Skin epidermis (tissue), 12 donors: ENCODE measurements around the gene IRF2.

Experiments used
- H3K27ac ChIP-seq, 21 experiments: fragments of 200-600 bp; sonication (generic) in 11 of 21; one replicate each; pipeline ENCODE4 v1.5.0; 2020; ENCODE audit warnings: mild to moderate bottlenecking in 3 of 21, inconsistent platforms in 2 of 21, moderate library complexity in 2 of 21
- H3K4me3 ChIP-seq, 7 experiments: fragments of 200-600 bp; sonication (generic) in 2 of 7; one replicate each; pipeline ENCODE4 v1.5.0; 2020; ENCODE audit warnings: inconsistent platforms in 2 of 7, mild to moderate bottlenecking in 2 of 7, moderate library complexity in 1 of 7

Gene IRF2

DNA sequence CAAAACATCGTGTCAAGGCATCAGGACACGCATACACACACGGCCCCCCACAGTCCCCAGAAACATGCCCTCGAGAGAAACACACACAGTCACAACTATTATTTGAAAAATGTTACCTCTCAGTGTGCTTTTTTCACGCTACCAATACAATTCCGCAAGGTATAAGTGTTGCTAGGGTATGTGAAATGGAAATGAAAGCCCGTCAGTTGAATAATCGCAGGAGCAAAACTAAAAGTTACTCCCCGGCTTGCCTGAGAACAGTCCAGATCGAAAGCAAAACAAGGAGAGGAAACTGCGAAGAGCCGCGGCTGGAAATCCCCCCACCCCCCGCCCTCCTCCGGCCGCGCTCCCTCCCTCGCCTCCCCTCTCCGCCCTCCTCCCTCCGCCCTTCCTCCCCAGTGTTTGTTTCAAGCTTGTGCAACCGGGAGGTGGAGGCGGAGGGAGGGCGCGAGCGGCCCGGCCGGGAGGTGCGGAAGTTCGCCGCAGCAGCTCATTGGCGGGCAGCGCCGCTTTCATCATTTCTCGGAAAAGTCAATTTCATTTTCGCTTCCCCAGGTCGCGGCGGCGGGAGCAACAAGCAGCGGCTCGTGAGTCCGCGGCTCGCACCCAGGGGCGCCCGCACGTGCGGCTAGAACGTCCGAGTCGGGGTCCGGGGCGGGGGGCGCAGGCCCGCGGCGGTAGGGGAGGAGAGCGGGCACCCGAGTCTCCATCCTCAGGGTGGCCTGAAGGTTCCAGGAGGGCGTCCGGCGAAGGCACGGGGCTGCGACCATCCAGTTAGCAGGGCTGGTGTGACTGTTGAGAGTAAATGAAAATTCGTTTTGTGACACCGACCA lies at the start of gene IRF2:
IRF2 (minus strand) TSS at position 288 of the 833 bp plus-strand sequence. CDS start 45,486 bp downstream, outside the sequence.
- H3K27ac ChIP-seq = peak within 1 kb of the TSS; percentile 85 to 100 (median 99)
- H3K4me3 ChIP-seq = peak within 1 kb of the TSS; percentile 58 to 97 (median 86)

DNA sequence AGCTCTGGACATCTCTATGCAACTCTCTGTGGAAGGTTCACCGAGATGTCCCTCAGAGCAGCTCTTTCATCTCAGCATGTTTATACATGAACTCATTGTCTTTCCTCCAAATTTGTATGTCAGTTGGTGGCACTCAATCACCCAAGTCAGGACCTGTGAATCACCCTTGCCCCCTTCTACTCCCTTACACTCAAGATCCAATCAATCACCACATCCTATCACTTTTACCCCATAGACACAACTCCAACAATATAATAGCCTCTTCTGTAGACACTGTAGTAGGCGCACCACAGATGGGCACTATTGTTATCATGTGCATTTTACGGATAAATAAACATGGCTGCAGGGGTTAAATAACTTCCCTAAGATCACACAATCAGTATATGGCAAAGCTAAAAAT lies 41.3 kb upstream of the IRF2 start:
- Histone ChIP-seq H3K27ac (peak overlapping the region in 4 of 21 experiments; percentile 44 to 83 (median 72)), H3K4me3 (no peak overlapping the region)

DNA sequence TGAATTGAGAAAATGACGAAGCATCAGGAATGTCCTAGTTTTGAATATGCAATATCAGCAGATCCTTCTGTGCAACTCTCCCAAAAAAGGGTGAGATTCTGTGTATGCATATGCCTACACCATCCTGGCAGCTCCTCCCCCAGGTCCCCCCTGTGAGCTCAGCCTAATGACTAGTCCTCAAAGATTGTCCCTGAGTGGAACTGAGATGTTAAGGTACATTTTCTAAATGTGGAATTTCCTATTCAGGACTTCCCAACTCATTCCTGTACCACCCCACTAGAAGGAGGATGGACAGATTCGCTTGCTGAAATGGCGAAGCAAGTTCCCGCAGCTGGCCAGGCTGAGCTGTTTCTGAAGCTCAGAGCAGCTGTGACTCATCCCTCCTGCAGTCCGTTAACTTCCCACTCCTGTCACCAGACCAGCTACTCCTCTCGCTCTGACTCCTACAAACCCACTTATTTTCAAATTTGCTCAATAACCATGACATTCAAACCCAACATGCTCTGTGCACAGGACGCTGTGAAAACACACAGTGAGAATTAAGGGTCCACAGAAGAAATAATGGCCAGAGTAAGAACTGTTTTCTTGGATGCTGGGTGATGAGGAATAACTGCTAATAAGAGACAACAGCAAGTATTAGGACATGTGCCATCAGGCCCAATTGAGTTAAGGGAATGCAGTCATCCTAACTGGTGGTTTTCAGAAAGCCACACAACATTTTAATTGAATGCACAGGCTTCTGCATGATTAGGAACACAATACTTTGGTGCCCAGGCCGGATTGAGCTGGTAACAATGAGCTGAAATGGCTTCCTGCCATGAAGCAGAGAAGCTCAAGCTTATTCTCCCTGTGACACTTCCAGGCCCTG lies 40.0 kb upstream of the IRF2 start:
- Histone ChIP-seq H3K4me3 (no peak overlapping the region), H3K27ac (peak overlapping the region in 16 of 21 experiments; percentile 16 to 83 (median 42))

DNA sequence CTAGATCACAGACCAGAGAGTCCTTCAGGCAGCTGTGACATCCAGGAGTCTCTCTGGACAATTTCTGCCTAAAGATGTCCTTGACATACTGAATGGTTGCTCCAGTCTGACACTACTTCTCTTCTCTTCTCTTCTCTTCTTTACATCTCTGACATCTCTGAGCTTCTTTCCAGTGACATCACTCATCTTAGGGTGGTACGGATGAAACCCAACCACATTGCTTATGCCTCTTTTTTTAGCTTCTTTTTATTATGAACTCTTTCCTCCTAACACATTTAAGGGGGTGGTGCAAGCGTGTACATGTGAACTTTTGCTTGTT lies 39.4 kb upstream of the IRF2 start:
- H3K4me3 ChIP-seq = no peak overlapping the region

DNA sequence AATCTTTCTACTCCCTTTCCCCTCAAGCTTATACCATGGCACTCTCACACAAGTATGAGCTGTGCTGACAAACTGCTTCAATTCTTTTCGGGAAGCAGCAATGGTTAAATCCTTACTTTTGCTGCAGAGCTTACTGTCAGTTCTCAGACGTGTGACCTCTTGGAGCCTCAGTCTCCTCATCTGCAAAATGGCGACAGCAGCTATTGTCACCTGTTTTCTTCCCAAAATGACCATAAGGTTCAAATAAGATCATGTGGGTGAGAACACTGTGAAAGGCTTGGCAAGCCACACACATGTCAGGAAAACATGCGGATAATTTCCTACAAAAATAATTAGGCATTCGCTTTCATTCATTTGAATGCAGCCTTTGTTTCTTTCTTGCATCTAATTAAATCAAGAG lies 36.8 kb upstream of the IRF2 start:
- H3K27ac ChIP-seq = no peak overlapping the region
- H3K4me3 ChIP-seq = no peak overlapping the region

More for the DNA sequence above, 39.4 kb upstream of the IRF2 start:
- peak overlapping the region in 13 of 21 experiments; percentile 16 to 83 (median 39) for H3K27ac ChIP-seq

DNA sequence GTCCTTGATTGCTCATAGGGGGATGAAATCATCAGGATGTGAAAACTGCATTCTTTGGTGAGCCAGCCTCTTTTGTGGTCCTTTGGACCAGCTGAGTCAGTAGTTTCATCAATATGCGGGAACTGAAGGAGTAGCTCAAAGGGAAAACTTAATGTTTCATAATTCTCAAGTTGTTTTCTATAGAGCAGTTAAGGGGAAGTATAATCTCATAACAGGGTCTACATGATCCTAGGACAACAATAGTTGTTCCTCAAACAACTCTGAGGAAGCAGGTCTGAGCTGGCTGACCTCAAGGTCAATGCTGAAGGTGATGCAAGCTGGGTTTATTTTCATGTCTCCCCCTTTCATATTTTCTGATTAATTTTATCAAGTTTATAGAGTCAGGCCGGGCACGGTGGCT lies 36.1 kb upstream of the IRF2 start:
- Histone ChIP-seq H3K27ac (no peak overlapping the region), H3K4me3 (no peak overlapping the region)

DNA sequence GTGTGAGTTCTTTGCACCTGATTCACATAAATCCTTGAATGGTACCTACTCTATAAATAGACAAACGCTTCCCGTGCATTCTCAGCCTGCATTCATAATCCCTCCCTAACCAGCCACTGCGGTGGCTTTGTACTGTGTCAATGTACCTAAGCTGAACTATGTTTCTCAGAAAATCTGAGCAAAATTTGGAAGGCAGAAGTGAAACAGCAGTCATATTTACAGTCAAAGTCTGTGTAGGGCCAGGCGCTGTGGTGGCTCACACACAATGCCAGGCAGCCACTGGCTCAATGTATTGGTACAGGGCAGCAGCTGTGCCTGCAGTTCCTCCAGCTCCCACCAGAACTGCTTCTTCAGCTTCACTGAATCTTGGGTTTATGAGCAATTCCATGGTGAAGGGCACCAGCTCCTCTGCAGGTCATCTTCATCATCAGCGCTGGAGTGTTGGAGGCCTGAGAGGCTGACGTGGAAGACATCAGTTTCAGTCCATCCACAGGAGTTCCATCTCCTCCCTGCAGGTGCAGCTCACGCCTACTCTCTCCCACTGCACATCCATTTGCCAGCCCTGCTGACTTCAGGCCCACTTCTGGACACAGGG lies 32.3 kb upstream of the IRF2 start:
- Histone ChIP-seq H3K27ac (no peak overlapping the region), H3K4me3 (no peak overlapping the region)

DNA sequence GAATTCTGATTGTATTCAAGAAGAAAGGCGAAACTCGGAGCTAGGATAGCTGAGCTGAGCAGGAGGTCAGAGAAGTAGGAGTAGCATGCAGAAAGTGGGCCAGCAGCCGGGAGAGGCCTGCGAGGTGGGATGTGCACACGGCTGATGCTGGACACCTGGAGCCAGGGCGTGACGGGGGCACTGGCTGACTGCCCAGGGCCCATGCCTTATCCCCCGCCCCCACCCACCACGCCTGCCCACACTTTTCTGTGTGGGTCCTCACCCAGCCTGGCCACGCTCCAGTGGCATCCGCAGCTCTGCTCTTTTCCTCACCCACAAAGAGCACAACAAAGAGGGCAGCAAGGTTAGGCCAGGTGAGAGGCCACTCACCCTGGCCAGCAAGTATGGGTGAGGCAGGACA lies 30.0 kb upstream of the IRF2 start:
- Histone ChIP-seq H3K27ac (peak overlapping the region in 7 of 21 experiments; percentile 15 to 65 (median 32)), H3K4me3 (no peak overlapping the region)

DNA sequence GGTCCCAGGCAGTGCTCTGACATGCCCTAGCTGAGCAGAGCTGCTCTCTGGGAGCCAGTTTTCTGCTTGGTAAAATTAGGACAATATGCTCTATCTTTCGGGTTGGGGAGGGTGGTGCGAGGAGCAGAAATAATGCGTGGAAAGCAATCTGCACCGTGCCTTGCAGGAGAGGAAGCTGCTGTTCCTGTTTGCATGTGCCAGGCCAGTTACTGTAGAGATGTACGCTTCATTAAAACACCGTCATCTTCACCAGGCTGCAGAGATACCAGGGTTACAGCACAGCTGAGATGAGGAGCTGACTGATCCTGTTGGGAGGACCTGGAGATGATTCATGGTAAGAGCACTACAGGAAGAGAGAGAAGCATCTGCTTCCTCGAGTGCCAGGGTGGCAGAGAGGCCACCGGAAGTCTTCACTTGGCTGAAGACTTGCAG lies 29.5 kb upstream of the IRF2 start:
- Histone ChIP-seq H3K4me3 (no peak overlapping the region), H3K27ac (peak overlapping the region in 8 of 21 experiments; percentile 15 to 65 (median 37))

DNA sequence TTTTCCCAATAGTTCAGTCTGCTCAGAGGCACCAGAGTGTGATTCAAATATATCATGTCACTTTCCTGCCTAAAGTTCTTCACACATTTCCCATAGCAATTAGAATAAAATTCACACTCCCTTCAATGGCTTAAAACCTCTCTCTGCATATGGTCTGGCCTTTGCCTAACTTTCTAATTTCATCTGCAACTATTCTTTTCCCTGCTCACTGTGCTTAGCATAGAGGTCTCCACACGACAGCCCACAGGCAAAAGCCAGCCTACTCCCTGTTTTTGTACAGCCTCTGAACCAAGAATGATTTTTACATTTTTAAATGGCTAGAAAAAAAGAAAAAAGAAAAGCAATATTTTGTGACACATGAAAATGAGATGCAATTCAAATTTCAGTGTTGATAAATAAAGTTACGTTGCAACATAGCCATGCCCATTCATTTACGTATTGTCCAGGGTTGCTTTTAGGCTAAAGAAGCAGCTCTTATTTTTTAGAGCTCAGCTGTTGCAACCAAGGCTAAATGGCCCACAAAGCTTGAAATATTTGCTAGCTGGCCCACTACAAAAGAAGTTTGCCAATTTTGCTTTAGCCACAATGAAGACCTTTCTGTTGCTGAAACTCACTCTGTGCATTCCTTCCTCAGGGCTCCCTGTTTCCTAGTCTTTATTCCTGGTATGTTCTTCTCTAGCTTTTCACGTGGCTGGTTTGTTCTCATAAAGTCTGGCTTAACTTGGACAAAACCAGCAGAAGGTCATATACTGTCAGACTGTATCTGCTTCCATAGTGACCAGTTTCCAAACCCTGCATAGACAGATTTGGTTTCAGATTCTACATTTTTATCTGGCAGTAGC lies 26.6 kb upstream of the IRF2 start:
- Histone ChIP-seq H3K4me3 (no peak overlapping the region), H3K27ac (no peak overlapping the region)

DNA sequence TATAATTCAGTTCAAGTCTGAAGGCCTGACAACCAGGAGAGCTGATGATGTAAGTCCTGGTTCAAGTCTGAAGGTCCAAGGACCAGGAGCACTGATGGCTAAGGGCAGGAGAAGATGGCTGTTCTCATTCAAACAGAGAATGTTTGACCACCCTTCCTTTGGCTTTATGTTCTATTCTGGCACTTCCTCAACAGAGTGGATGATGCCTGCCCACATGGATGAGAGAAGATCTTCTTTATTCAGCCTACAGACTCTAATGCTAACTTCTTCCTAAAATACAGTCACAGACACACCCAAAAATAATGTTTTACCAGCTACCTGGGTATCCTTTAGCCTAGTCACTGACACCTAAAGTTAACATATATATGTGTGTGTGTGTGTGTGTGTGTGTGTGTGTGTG lies 25.6 kb upstream of the IRF2 start:
- Histone ChIP-seq H3K27ac (no peak overlapping the region), H3K4me3 (no peak overlapping the region)

DNA sequence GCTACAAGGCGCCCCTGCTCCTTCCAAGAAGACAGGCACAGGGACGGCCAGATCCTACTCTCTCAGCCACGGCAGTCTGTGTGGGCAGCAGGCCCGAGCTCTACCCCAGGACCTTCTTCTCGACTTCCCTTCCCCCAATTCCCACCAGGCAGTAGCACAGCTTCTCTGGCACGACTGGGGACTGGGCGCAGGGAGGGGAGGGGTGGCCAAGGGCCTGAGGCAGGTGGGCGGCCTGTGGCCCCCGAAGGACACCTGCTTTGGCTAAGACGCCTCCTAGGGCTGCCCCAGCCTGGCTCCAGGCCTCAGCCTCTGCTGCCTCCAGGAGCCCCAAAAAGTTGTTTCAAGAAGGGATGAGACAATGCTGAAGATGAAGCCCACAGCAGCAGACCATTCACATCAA lies 24.2 kb upstream of the IRF2 start:
- Histone ChIP-seq H3K27ac (no peak overlapping the region), H3K4me3 (no peak overlapping the region)

DNA sequence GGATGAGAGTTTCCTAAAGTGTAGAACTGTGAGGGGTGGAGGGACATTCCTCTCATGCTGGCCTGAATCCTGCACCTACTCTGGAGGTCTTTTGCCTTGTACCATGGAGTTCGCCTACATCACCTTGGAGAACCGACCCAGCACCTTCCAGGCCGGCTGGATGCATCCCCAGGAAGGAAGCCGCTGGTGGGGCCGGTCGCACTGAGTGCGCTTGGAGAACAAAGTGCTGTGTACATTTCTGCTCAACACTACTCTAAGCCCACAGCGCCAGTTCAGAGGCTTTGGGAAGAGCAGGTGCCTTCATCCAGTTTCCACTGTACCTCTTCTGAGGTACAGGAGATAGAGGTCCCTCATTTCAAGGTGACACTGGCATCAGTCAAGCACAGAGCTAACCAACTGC lies 15.4 kb upstream of the IRF2 start:
- no peak overlapping the region for H3K4me3 ChIP-seq

DNA sequence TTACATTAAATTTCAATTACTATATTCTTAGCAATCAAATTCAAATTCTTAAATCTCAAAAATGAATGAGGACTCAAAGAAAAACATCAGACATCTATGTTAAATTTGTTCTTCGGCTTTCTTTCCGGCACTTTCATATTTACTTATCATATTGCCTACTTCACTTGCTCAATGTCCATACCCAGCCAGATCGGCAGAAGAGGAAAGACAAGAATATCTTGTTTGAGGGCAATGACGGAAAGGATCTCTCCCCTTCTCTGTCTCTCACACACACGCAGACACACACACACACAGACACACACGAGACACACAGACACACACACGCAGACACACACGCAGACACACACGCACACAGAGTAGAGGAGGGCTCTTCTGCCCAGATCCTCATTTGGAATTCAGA lies 13.2 kb upstream of the IRF2 start:
- Histone ChIP-seq H3K4me3 (no peak overlapping the region), H3K27ac (no peak overlapping the region)

More for the DNA sequence above, 15.4 kb upstream of the IRF2 start:
- no peak overlapping the region for H3K27ac ChIP-seq

DNA sequence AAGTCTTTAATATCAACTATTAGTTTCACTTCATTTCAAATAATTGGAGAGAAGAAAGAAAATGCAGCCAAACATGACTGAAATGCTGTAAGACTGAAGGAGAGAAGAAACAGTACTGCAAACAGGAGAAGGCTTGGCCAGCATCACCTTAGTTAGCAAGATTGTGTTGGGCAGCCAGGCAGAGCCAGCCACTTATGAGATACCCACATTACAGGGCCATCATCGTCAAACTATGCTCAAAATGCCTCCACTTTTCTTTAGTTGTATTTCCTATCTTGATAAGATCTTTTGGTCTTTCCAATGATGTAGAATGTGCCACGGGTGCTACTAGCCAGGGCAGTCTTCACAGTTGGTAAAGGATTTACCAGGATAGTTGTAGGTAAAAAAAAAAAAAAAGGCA lies 10.9 kb upstream of the IRF2 start:
- H3K27ac ChIP-seq = no peak overlapping the region
- no peak overlapping the region for H3K4me3 ChIP-seq

DNA sequence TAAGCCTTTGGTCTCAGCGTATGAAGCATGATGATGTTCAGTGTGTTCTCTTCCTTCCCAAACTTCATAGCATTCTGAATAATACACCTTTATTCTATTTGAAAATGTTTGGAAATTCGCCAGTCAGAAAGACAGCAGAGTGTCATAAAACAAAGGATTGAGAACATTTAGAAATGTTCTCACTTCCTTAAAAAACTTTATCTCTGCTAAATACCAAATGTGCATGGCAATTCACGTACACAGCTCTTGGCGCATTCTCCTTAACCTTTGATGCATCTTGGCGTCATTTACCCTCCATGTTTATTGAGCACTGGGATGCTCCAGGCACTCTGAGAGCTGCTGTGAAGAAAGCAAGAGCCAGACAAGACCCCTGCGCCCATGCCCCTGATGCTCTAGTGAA lies 7.2 kb upstream of the IRF2 start:
- Histone ChIP-seq H3K4me3 (no peak overlapping the region), H3K27ac (no peak overlapping the region)

DNA sequence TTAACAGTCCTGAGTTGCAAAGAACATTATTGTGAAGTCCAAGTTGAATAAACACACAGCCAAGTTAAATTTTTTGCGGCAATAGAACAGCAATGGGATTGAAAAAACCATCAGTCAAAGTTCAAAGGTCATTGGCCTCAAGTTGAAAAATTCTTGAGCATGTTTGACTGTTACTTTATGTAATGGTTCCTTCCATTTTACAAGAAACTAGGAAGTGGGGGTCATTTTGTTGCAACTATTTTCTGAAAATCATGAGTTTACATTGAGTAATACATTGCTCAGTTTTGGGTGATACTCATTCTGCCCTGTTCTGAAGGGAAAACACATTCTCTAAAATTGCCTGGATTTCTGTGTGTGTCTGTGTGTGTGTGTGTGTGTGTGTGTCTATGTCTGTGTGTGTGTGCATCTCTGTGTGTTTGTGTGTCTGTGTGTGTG lies 5.2 kb upstream of the IRF2 start:
- Histone ChIP-seq H3K27ac (peak overlapping the region in 2 of 21 experiments; percentile 10 to 17), H3K4me3 (no peak overlapping the region)

DNA sequence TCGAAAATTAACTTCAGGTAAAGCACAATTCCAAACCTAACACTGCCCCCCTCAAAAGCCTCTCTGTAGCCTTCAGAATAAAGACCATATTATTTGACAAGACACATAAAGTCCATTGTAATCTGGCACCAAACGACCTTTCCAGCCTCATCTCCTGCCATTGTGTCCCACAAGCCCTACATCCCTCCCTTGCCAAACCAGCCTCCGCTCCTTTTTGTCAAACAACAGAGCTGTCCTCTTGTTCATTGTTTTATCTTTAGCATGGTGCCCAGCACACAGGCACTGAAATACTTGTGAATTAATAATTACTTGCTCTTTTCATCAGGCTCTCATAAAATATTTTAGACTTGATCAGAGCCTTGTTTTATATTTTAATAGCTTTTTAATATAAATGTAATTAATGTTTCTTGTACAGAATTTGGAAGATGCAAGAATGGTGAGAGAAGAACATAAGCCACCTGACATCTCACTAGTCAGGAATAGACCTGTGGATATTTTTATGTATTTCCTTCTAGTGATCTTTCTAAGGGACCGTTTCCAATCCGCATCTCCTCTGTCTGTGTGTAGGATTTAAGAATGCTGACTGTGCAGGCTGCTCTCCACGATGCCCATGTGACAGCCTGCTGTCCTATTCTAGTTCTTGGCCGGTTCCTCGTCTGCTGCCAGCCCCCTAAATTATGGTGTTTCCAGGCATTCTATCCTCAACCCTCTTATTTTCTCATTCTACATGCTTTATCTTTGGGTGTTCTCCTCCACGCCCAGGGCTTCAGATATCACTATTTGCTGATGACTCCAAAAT lies 3.0 kb upstream of the IRF2 start:
- no peak overlapping the region for H3K4me3 ChIP-seq

DNA sequence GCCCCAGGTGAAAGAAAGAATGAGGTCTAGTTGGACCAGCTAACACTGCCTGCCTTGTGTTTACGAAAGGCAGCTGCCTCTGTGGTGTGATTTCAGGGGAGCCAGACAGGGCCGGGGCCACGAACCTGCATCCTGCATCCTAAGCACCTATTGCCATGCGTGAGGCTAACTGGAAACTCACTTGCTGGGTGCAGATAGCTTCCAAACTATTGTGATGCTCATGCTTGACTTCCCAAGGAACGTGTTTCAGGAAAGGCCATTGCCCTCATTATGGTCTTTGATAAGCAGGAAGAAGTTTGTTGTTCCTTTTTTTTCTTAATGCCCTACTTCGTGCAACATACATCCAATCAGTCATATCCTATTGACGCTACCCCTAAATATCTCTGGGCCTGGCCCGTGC lies 2.3 kb upstream of the IRF2 start:
- Histone ChIP-seq H3K27ac (peak overlapping the region in 13 of 21 experiments; percentile 0 to 100 (median 97)), H3K4me3 (peak overlapping the region in 1 of 7 experiments; percentile 64)

More for the DNA sequence above, 3.0 kb upstream of the IRF2 start:
- H3K27ac ChIP-seq = peak overlapping the region in 12 of 21 experiments; percentile 0 to 100 (median 29)
